Measurements from ENCODE around the gene PRM1.

DNA sequence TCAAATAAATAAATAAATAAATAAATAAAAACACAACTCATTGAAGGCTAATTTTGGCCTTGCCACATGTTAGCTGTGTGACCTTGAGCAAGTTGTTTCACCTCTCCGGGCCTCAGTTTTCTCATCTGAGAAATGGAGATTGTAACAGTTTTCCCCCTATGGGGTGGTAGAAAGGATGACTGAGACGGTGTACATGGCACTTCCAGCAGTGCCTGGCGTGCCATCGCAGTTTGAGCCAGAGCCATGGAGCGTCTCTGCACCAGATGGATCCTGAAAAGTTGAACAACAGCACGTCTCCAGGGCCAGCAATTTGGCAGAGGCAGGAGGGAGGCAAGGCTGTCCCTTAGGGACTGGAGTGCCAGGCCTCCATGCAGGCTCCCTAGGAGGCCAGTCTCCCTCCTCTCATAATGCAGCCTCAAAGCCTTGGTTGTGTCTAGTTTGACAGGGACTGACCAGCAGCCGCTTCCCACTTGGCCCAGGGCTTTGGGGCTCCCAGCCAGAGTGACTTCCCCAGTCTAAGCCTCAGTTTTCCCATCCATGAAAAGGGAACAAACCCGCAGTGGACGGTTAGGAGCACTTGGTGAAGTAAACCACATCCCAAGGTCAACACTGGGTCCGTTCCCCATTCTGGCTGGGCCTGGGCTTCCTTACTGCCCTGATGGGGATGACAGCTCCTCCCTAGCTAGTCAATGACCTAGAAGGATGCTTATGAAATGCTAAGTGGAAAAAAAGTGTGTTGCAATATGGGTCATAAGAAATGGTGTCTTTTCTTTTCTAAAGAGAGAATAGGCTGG, 44.5 kb downstream of the PRM1 start:
- TF ChIP-seq POLR2A (IDR thresholded peaks at IDR 0.05; ENCODE audit: low read length) (no peak), GATA1 (IDR thresholded peaks at IDR 0.05; ENCODE audit: low read depth, low read length) (no peak)
